ENCODE data around the gene DTD1. TPM values are rescaled to one million over a fixed set of nuclear protein-coding genes. Genes with fewer than 3 reads are reported as not detected.

The DTD1 gene
- total and polyA plus RNA-seq, 2 of the 13 experiments (the other 11 are each of a cell fraction or from before 2014, with no cell fraction given): 41.2 to 79.3 TPM

DNA sequence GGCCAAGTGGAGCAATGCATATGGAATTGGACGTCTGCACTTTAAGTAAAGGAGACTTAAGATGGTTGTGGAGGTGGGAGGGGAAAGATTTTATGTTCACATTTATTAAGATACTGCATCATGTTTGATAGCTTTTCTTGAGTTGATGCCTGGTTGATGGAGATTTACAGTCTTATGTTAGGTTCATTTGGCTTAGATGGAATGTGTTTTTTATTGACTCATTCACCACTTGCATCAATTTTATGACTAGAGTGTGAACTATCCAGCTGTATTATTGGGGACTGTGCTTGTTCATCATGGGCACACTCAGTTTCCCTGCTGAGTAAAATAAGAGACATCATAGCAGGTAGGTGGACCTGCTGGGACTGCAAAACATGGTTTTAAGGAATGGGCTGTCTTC, 134.5 kb downstream of the DTD1 start:
- TF ChIP-seq ZNF556 (CRISPR knock-in tag; IDR thresholded peaks at IDR 0.05; ENCODE audit: borderline replicate concordance) (no peak), ZNF335 (CRISPR knock-in tag; IDR thresholded peaks at IDR 0.05) (no peak), ZNF773 (CRISPR knock-in tag; IDR thresholded peaks at IDR 0.05; ENCODE audit: borderline replicate concordance) (no peak), RXRA (CRISPR knock-in tag; IDR thresholded peaks at IDR 0.05) (no peak), ZNF101 (CRISPR knock-in tag; IDR thresholded peaks at IDR 0.05; ENCODE audit: borderline replicate concordance, low read depth) (no peak), ZNF674 (CRISPR knock-in tag; IDR thresholded peaks at IDR 0.05; ENCODE audit: low read depth) (no peak), CENPX (CRISPR knock-in tag; IDR thresholded peaks at IDR 0.05) (no peak), CBFB (CRISPR knock-in tag; IDR thresholded peaks at IDR 0.05) (no peak), ZKSCAN8 (CRISPR knock-in tag; IDR thresholded peaks at IDR 0.05; ENCODE audit: borderline replicate concordance) (no peak), SMC3 (IDR thresholded peaks at IDR 0.05; ENCODE audit: low read length) (no peak), PLSCR1 (CRISPR knock-in tag; IDR thresholded peaks at IDR 0.05; ENCODE audit: borderline replicate concordance) (no peak), ZNF75D (CRISPR knock-in tag; IDR thresholded peaks at IDR 0.05; ENCODE audit: borderline replicate concordance) (no peak)
- TF ChIP-seq, protein P1, sequence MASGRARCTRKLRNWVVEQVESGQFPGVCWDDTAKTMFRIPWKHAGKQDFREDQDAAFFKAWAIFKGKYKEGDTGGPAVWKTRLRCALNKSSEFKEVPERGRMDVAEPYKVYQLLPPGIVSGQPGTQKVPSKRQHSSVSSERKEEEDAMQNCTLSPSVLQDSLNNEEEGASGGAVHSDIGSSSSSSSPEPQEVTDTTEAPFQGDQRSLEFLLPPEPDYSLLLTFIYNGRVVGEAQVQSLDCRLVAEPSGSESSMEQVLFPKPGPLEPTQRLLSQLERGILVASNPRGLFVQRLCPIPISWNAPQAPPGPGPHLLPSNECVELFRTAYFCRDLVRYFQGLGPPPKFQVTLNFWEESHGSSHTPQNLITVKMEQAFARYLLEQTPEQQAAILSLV (CRISPR knock-in tag; IDR thresholded peaks at IDR 0.05; ENCODE audit: borderline replicate concordance): no peak
- TF ChIP-seq, protein P2, sequence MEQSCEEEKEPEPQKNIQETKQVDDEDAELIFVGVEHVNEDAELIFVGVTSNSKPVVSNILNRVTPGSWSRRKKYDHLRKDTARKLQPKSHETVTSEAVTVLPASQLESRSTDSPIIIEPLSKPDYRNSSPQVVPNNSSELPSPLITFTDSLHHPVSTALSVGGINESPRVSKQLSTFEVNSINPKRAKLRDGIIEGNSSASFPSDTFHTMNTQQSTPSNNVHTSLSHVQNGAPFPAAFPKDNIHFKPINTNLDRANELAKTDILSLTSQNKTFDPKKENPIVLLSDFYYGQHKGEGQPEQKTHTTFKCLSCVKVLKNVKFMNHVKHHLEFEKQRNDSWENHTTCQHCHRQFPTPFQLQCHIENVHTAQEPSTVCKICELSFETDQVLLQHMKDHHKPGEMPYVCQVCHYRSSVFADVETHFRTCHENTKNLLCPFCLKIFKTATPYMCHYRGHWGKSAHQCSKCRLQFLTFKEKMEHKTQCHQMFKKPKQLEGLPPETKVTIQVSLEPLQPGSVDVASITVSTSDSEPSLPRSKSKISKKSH (CRISPR knock-in tag; IDR thresholded peaks at IDR 0.05; ENCODE audit: borderline replicate concordance): no peak
- TF ChIP-seq, protein P3, sequence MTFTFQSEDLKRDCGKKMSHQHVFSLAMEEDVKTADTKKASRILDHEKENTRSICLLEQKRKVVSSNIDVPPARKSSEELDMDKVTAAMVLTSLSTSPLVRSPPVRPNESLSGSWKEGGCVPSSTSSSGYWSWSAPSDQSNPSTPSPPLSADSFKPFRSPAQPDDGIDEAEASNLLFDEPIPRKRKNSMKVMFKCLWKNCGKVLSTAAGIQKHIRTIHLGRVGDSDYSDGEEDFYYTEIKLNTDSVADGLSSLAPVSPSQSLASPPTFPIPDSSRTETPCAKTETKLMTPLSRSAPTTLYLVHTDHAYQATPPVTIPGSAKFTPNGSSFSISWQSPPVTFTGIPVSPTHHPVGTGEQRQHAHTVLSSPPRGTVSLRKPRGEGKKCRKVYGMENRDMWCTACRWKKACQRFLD (CRISPR knock-in tag; IDR thresholded peaks at IDR 0.05; ENCODE audit: borderline replicate concordance): no peak
- in situ Hi-C loops (cut with HindIII; ENCODE audit: extremely low pct_ligation_motif_present, low pct_unique_long_range_greater_than_20kb) (no loop called here), intact Hi-C loops (cut with micrococcal nuclease; ENCODE audit: unreplicated experiment) (no loop called here)
- Histone ChIP-seq H3K9ac (ENCODE audit: insufficient read depth, low read depth, low read length) (no peak overlapping the region), H3K36me3 (replicated peaks in 1 of 2; ENCODE audit: control insufficient read depth in 1 of 2, insufficient read depth in 2 of 2, low read length in 2 of 2) (no peaks in the 10 kb centered on the region), H2AFZ (ENCODE audit: low read length) (no peak overlapping the region), H3K27me3 (ENCODE audit: control insufficient read depth in 1 of 2, insufficient read depth in 2 of 2, low read length in 2 of 2) (no peaks in the 10 kb centered on the region), H3K4me3 (replicated peaks in 1 of 3; ENCODE audit: insufficient read depth in 1 of 3, low read depth in 2 of 3, low read length in 3 of 3) (no peak overlapping the region), H3K4me2 (ENCODE audit: low read depth, low read length) (no peak overlapping the region), H3K27ac (ENCODE audit: extremely low read length, insufficient read depth, low read length) (no peak overlapping the region), H3K4me1 (ENCODE audit: insufficient read depth, low read length) (peaks cover 10% of the 10 kb centered on the region), H3K79me2 (ENCODE audit: insufficient read depth, low read length) (no peaks in the 10 kb centered on the region), H3K9me3 (ENCODE audit: low read length) (peaks cover 9% of the 10 kb centered on the region), H4K20me1 (ENCODE audit: insufficient read depth, low read length) (no peaks in the 10 kb centered on the region)
- CTCF ChIA-PET (ENCODE audit: low intra/inter-chr PET ratio, low total read pairs): no interaction called here
- BruUV-seq (replicated peaks): no TSS peak
- WGBS (ENCODE audit: low lambda C conversion rate): 73% methylated on average over 1 of the region's 1 CpG
- FAIRE-seq (no peak), DNase-seq (ENCODE audit: low spot score) (no peak), ATAC-seq (no peak)
- POLR2A ChIA-PET: no interaction called here
